K562 (cell line): ENCODE measurements around the gene STAT4.

Source experiments
- CBFB ChIP-seq: sonication (generic); formaldehyde crosslinking; IDR thresholded peaks from 2 replicates; pipeline ENCODE4 v1.4.0; 2020; ENCODE audit warnings: mild to moderate bottlenecking, missing genetic modification reagents
- CHD4 ChIP-seq: fragments of 200-600 bp; sonication (generic); IDR thresholded peaks from 3 replicates; pipeline ENCODE4 v1.6.1; 2012; ENCODE audit warnings: low read depth, mild to moderate bottlenecking, mixed read lengths, low read length, inconsistent platforms; ENCODE audit not compliant: insufficient read depth, insufficient replicate concordance, poor library complexity, severe bottlenecking
- FOXM1 ChIP-seq, 2 experiments: fragments of 450-650 bp in 1 of 2; sonication (generic) in 1 of 2; formaldehyde crosslinking in 1 of 2; IDR thresholded peaks; 2 replicates each; pipeline versions ENCODE4 v1.6.1 to v1.9.0; 2017 to 2022; ENCODE audit warnings: low read depth in 2 of 2, mild to moderate bottlenecking in 2 of 2, missing genetic modification reagents in 1 of 2, moderate library complexity in 1 of 2
- NBN ChIP-seq: fragments of 450-650 bp; IDR thresholded peaks from 2 replicates; pipeline ENCODE4 v1.6.1; 2016; ENCODE audit warnings: low read depth, mild to moderate bottlenecking
- RCOR1 ChIP-seq, 2 experiments: IDR thresholded peaks; 2 replicates each; pipeline ENCODE4 v1.6.1; 2012; ENCODE audit warnings: low read depth in 2 of 2, low read length in 2 of 2, borderline replicate concordance in 1 of 2, improper control_type of control experiment in 1 of 2
- SETDB1 ChIP-seq: IDR thresholded peaks from one replicate; pipeline ENCODE4 v1.6.1; 2012; ENCODE audit warnings: low read length, control low read depth, inconsistent platforms
- TCF7L2 ChIP-seq: fragments of 150-350 bp; IDR thresholded peaks from 2 replicates; pipeline ENCODE4 v1.6.1; 2016; ENCODE audit warnings: low read depth, mild to moderate bottlenecking, low read length, moderate library complexity
- ZNF780A ChIP-seq: fragments of 250-450 bp; sonication (Bioruptor Pico); IDR thresholded peaks from 2 replicates; pipeline ENCODE4 v1.5.0; 2021; ENCODE audit warnings: mild to moderate bottlenecking

DNA sequence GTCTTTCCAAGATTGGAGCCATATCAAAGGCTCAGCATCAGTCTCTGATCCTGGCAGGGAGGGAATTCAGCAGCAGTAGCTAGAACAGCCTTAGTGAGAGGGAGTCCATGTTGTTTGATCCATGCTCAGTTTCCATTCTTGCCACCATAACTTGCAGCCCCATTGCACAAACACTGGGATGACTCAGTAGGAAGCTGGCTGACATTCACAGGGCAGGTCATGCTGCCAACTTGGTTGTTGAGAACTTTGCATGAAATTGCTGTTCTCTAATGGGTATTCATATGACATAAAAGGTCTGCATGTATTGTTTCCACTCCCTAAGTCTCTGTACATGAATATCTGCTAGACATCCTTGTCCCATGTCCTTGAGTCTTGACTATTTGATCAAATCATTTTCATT lies 29.9 kb upstream of the STAT4 start:
- no peak for TF ChIP-seq CBFB (CRISPR knock-in tag)
- no peak for TF ChIP-seq SETDB1
- TF ChIP-seq TCF7L2, result no peak
- TF ChIP-seq NBN, result no peak
- TF ChIP-seq RCOR1 (IDR thresholded peaks at IDR 0.05; ENCODE audit: borderline replicate concordance in 1 of 2, low read depth in 2 of 2, low read length in 2 of 2), result no peak
- TF ChIP-seq FOXM1 (IDR thresholded peaks at IDR 0.05; ENCODE audit: low read depth), result no peak
- TF ChIP-seq FOXM1 (CRISPR knock-in tag; IDR thresholded peaks at IDR 0.05; ENCODE audit: low read depth), result no peak
- TF ChIP-seq CHD4, result no peak
- no peak for TF ChIP-seq ZNF780A (CRISPR knock-in tag)
